ENCODE data around the gene SBK3.
A peak's percentile ranks its signal among the peaks of the same experiment; 100 is the strongest.
"Not testable (repeated sequence)": the region's sequence is repeated elsewhere in the genome, so short reads cannot be mapped to it uniquely, and the experiment has no call there.

Gene SBK3

GRCh38 chr19:55525289-55526101, 19.8 kb downstream of the SBK3 start:
- FAIRE-seq (no peak), DNase-seq (ENCODE audit: insufficient read length, low spot score) (no peak)

GRCh38 chr19:55520691-55521292, 24.6 kb downstream of the SBK3 start:
- no peak for DNase-seq (ENCODE audit: insufficient read length, low spot score)
- no peak for FAIRE-seq

GRCh38 chr19:55519451-55520311, 25.7 kb downstream of the SBK3 start:
- FAIRE-seq, result no peak
- DNase-seq (ENCODE audit: insufficient read length, low spot score), result no peak

GRCh38 chr19:55516878-55517620, 28.3 kb downstream of the SBK3 start:
- peak; percentile 92 for FAIRE-seq
- DNase-seq (ENCODE audit: insufficient read length, low spot score), result peak; percentile 99

GRCh38 chr19:55508120-55508519, 37.2 kb downstream of the SBK3 start:
- FAIRE-seq (no peak), DNase-seq (ENCODE audit: insufficient read length, low spot score) (no peak)

GRCh38 chr19:55504981-55505380, 40.4 kb downstream of the SBK3 start:
- no peak for FAIRE-seq
- DNase-seq (ENCODE audit: insufficient read length, low spot score), result no peak

- FAIRE-seq (no peak), DNase-seq (ENCODE audit: insufficient read length, low spot score) (no peak)
Observed at GRCh38 chr19:55504252-55504603, 41.1 kb downstream of the SBK3 start.

GRCh38 chr19:55503502-55504251, 41.7 kb downstream of the SBK3 start:
- FAIRE-seq (peak; percentile 97), DNase-seq (ENCODE audit: insufficient read length, low spot score) (peak; percentile 98)

GRCh38 chr19:55503157-55503501, 42.2 kb downstream of the SBK3 start:
- no peak for DNase-seq (ENCODE audit: insufficient read length, low spot score)
- no peak for FAIRE-seq

GRCh38 chr19:55502197-55502952, 43.0 kb downstream of the SBK3 start:
- FAIRE-seq (no peak), DNase-seq (ENCODE audit: insufficient read length, low spot score) (no peak)

GRCh38 chr19:55500368-55500952, 44.9 kb downstream of the SBK3 start:
- FAIRE-seq, result no peak
- DNase-seq (ENCODE audit: insufficient read length, low spot score), result no peak

- no peak for DNase-seq (ENCODE audit: insufficient read length, low spot score)
- no peak for FAIRE-seq
Observed at GRCh38 chr19:55498246-55498840, 47.0 kb downstream of the SBK3 start.

GRCh38 chr19:55497763-55498162, 47.6 kb downstream of the SBK3 start:
- FAIRE-seq, result no peak
- no peak for DNase-seq (ENCODE audit: insufficient read length, low spot score)

- not testable (repeated sequence) for FAIRE-seq; DNase-seq (ENCODE audit: insufficient read length, low spot score)
Observed at GRCh38 chr19:55496820-55497219, 48.5 kb downstream of the SBK3 start.

- FAIRE-seq, result no peak
- DNase-seq (ENCODE audit: insufficient read length, low spot score), result no peak
Observed at GRCh38 chr19:55495646-55496349, 49.5 kb downstream of the SBK3 start.

GRCh38 chr19:55494172-55494761, 51.1 kb downstream of the SBK3 start:
- DNase-seq (ENCODE audit: insufficient read length, low spot score) (no peak), FAIRE-seq (no peak)

- FAIRE-seq, result no peak
- no peak for DNase-seq (ENCODE audit: insufficient read length, low spot score)
Observed at GRCh38 chr19:55493645-55494171, 51.6 kb downstream of the SBK3 start.
